GM10266 (cell line): ENCODE results near the gene KLHDC3.

ENCODE experiments used
- DNase-seq: peaks from one replicate; pipeline ENCODE4 v3.0.0; 2012; ENCODE audit errors: extremely low spot score
- CTCF ChIP-seq: IDR thresholded peaks from 2 replicates; pipeline ENCODE4 v1.5.1; 2012; ENCODE audit warnings: mild to moderate bottlenecking, low read depth; ENCODE audit not compliant: control insufficient read depth, insufficient read depth; ENCODE audit errors: missing control alignments

The KLHDC3 gene

GRCh38 chr6:43070028-43070632 lies 56.1 kb downstream of the KLHDC3 start:
- TF ChIP-seq CTCF: peak; percentile 36
- peak; percentile 81 for DNase-seq
